ENCODE data around the gene VAV1.
"Not testable (repeated sequence)": the region's sequence is repeated elsewhere in the genome, so short reads cannot be mapped to it uniquely, and the experiment has no call there.

VAV1 gene

GRCh38 chr19:6866741-6867151, 94.2 kb downstream of the VAV1 start:
- no peak for TF ChIP-seq ZFX (IDR thresholded peaks at IDR 0.05)
- TF ChIP-seq CTCF (conservative IDR thresholded peaks at IDR 0.05) = no peak
- no peak overlapping the region for H3K27ac ChIP-seq

- H3K27ac ChIP-seq = no peak overlapping the region
- no peak for TF ChIP-seq ZFX (IDR thresholded peaks at IDR 0.05)
- no peak for TF ChIP-seq CTCF (conservative IDR thresholded peaks at IDR 0.05)
These were observed 95.8 kb downstream of the VAV1 start for GRCh38 chr19:6868351-6868750.

GRCh38 chr19:6869151-6869882, 96.8 kb downstream of the VAV1 start:
- H3K27ac ChIP-seq = not testable (repeated sequence)

GRCh38 chr19:6873708-6874431, 101.4 kb downstream of the VAV1 start:
- no peak for TF ChIP-seq CTCF (conservative IDR thresholded peaks at IDR 0.05)
- TF ChIP-seq ZFX (IDR thresholded peaks at IDR 0.05) = no peak
- no peak overlapping the region for H3K27ac ChIP-seq

GRCh38 chr19:6875218-6875617, 102.7 kb downstream of the VAV1 start:
- TF ChIP-seq CTCF (conservative IDR thresholded peaks at IDR 0.05) = no peak
- TF ChIP-seq ZFX (IDR thresholded peaks at IDR 0.05) = no peak
- no peak overlapping the region for H3K27ac ChIP-seq

GRCh38 chr19:6876748-6877147, 104.2 kb downstream of the VAV1 start:
- no peak for TF ChIP-seq ZFX (IDR thresholded peaks at IDR 0.05)
- no peak for TF ChIP-seq CTCF (conservative IDR thresholded peaks at IDR 0.05)
- no peak overlapping the region for H3K27ac ChIP-seq

- no peak for TF ChIP-seq ZFX (IDR thresholded peaks at IDR 0.05)
- no peak for TF ChIP-seq CTCF (conservative IDR thresholded peaks at IDR 0.05)
- H3K27ac ChIP-seq = no peak overlapping the region
These were observed 105.3 kb downstream of the VAV1 start for GRCh38 chr19:6877766-6878165.

Data from C4-2B (cell line).